Activated naive CD4-positive, alpha-beta T cell treated with anti-CD3 and anti-CD28 coated beads for 36 hours (primary cell): ENCODE measurements around the gene SSR1. TPM values are rescaled to one million over a fixed set of nuclear protein-coding genes. Genes with fewer than 3 reads are reported as not detected.

Source experiments
- CTCF ChIA-PET: fragments of 350-600 bp; sonication (Branson Sonifier 250); formaldehyde crosslinking; loops from one replicate; lab custom pipeline; 2021; ENCODE audit warnings: antibody characterized with exemption; lab: Charles Lee
- DNase-seq: peaks from one replicate; pipeline ENCODE4 v3.0.0-alpha.2; 2020
- H3K27ac Mint-ChIP-seq: one replicate; pipeline ENCODE4 v1.8.0; 2021; ENCODE audit warnings: mild to moderate bottlenecking, mixed read lengths
- H3K27me3 Mint-ChIP-seq: one replicate; pipeline ENCODE4 v1.8.0; 2021; ENCODE audit warnings: low read depth, mixed read lengths
- H3K36me3 Mint-ChIP-seq: one replicate; pipeline ENCODE4 v1.8.0; 2021; ENCODE audit warnings: low read depth, mixed read lengths
- H3K4me1 Mint-ChIP-seq: one replicate; pipeline ENCODE4 v1.8.0; 2021; ENCODE audit warnings: low read depth, mixed read lengths
- H3K4me3 Mint-ChIP-seq: one replicate; pipeline ENCODE4 v1.8.0; 2021; ENCODE audit warnings: mild to moderate bottlenecking, moderate library complexity, mixed read lengths
- H3K9me3 Mint-ChIP-seq: one replicate; pipeline ENCODE4 v1.8.0; 2021; ENCODE audit warnings: mixed read lengths
- intact Hi-C: fragments of 100-400 bp; cut with micrococcal nuclease; formaldehyde crosslinking; loops from one replicate; pipeline ENCODE4 v1.15.1; 2023
- total RNA-seq, 2 experiments: library from RNA; stranded (reverse); gene quantifications; one replicate each; pipeline ENCODE4 v1.2.3, GENCODE V29; 2021

The SSR1 gene
- total RNA-seq, 2 experiments from 2014 or later, result 116 to 121 TPM

DNA sequence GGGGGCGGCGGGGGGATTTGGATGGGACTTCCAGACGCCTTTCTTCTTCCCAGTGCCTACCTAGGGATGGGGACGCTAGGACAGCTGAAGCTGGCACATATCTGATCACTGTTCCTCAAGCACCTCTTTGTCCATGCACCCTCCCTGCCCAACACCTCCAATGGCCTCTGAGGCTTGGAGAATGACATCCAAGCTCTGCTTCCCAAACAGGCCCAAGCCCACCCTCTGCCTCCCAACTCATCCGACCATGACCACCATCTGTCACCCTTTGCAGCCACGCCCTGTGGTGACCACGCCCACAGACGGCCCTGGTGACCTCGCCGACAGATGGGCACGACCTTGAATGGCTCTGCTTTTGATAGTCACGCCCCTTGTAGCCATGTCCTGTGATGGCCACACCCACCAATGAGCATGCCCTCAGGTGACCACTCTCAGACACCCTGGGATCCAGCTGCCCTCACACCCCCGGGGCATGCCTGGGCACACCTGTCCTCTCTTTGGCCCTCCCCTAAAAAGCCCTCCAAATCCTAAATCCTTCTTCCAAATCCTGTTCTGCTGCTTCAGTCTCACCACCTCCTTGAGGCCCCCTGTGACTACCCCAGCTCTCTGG, 51.0 kb downstream of the SSR1 start:
- peaks cover 15% of the 10 kb centered on the region for H3K4me1 Mint-ChIP-seq
- CTCF ChIA-PET, result interaction anchor here (1.0 to 1.4 kb wide), 3 partner anchors 14 to 503 kb away, joined by 3 to 9 read pairs (median 7); no protein-coding TSS in a partner anchor

DNA sequence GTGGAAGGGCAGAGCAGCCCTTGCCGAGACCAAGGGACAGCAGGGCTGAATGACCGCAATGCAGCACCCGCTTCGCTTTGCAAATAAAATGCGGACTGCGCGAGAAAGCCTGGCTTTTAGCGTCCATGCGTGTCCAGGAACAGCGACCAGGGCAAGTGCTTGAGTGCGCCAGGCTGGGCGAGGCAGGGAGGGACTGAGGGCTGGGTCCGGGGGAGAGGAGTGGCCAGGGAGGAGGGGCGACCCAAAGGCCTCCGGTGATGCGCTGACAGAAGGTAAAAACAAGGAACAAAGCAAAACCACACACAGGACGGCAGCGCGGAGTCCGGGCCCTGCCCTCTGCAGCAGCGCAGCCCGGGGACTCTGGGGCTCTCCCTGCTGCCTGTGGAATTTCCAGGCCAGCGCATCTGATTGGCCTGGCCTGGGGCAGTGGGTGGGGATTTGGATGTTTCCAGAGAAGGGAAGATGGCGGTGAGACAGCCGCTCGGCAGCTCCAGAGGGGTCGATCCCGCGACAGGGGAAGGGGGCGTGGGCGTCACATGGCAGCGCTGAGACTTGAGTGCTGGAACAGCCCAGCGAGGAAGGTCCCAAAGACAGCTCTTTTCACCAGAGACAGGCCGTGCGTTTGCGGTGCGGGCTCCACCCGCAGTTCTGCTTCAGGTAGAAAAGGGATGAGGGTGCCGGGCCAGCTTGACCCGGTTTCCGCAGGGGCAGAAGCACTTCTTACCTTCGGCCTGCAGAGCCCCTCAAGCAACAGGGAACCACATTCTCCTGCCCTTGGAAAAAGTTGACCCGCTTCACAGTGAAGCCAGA, 51.8 kb downstream of the SSR1 start:
- DNase-seq, result peak; percentile 79
- peaks cover 16% of the 10 kb centered on the region for H3K27me3 Mint-ChIP-seq
- CTCF ChIA-PET, result interaction anchor here (1.0 to 1.1 kb wide), 2 partner anchors 502 to 503 kb away, joined by 3 read pairs; no protein-coding TSS in a partner anchor
- H3K36me3 Mint-ChIP-seq, result no peaks in the 10 kb centered on the region
- no peak overlapping the region for H3K27ac Mint-ChIP-seq
- H3K4me3 Mint-ChIP-seq, result peak overlapping the region; percentile 80
- intact Hi-C loops, result no loop called here
- H3K9me3 Mint-ChIP-seq, result peaks cover 9% of the 10 kb centered on the region
- peaks cover 15% of the 10 kb centered on the region for H3K4me1 Mint-ChIP-seq

More for the DNA sequence above, 51.0 kb downstream of the SSR1 start:
- Mint-ChIP-seq H3K36me3 (no peaks in the 10 kb centered on the region), H3K4me3 (peak overlapping the region; percentile 80), H3K27ac (no peak overlapping the region), H3K9me3 (peaks cover 3% of the 10 kb centered on the region), H3K27me3 (peaks cover 16% of the 10 kb centered on the region)
- DNase-seq, result no peak
- intact Hi-C loops, result no loop called here

- H3K4me1 Mint-ChIP-seq, result peaks cover 15% of the 10 kb centered on the region
- H3K27me3 Mint-ChIP-seq, result peaks cover 16% of the 10 kb centered on the region
- H3K9me3 Mint-ChIP-seq, result peaks cover 13% of the 10 kb centered on the region
- no peaks in the 10 kb centered on the region for H3K36me3 Mint-ChIP-seq
- DNase-seq, result no peak
- H3K4me3 Mint-ChIP-seq, result peak overlapping the region; percentile 80
- CTCF ChIA-PET, result interaction anchor here (0.5 to 2.3 kb wide), 4 partner anchors 12 to 502 kb away, joined by 3 to 5 read pairs (median 4); no protein-coding TSS in a partner anchor
- no peak overlapping the region for H3K27ac Mint-ChIP-seq
- intact Hi-C loops, result no loop called here
These were observed 52.5 kb downstream of the SSR1 start for GRCh38 chr6:7260291-7261031.

DNA sequence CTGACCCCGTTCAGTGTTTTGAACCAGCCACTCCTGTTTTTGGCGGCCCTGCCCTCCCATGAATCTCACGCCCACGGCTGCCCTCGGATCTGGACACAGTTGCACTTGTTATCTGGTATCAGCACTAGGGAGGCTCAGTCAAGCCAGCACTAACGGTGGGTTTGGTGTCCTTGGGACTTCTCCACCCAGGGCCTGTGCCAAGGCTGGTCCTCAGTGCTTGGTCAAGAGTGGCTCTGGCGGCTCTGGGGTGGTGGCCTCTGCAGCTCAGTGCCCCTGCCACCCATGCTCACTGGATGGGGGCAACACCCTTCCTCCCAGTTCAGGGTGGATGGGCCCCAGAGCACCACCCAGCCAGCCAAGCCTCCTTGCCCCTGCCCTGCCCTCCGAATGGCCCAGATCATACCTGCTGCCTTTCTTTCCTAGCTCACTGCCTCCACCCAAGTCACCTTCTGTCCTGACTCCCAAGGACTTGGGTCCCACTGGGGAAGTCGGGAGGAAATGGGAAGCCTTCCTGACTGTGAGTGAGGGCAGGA, 54.7 kb downstream of the SSR1 start:
- no peak overlapping the region for H3K4me3 Mint-ChIP-seq
- no peak for DNase-seq
- peaks cover 15% of the 10 kb centered on the region for H3K4me1 Mint-ChIP-seq
- intact Hi-C loops, result no loop called here
- CTCF ChIA-PET, result interaction anchor here (0.6 to 2.3 kb wide), 2 partner anchors 15 to 17 kb away, joined by 3 to 5 read pairs; no protein-coding TSS in a partner anchor
- H3K9me3 Mint-ChIP-seq, result peaks cover 17% of the 10 kb centered on the region
- H3K36me3 Mint-ChIP-seq, result no peaks in the 10 kb centered on the region
- H3K27ac Mint-ChIP-seq, result no peak overlapping the region
- peaks cover 16% of the 10 kb centered on the region for H3K27me3 Mint-ChIP-seq

DNA sequence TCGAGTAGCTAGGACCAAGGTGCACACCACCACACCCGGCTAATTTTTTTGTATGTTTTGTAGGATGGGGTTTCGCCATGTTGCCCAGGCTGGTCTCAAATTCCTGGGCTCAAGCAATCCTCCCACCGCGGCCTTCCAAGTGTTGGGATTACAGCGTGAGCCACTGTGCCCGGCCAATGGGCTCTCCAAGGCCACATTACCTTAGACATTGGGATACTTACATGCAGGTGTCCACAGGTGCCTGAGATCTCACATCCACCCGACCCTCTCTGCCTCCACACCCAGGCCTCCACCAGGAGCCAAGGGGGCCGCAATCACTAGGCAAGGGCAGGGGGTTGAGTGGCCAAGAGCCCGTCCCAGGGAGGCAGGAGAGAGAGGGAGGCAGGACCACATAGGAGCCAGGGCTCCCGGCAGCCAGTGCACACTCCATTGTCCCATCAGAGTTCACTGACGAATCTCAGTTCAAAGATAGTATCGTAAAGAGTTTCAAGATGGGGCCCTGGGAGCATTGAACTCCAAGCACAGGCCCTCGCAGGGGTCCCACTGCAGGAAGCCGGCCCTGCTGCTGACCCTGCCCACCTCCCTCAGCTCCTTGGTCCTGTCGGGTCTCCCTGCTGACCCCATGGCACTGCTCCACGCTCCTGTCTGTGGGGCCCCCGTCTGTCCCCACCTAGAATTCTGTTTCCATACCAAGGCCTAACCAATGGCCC, 55.3 kb downstream of the SSR1 start:
- peaks cover 15% of the 10 kb centered on the region for H3K4me1 Mint-ChIP-seq
- H3K27me3 Mint-ChIP-seq, result peaks cover 16% of the 10 kb centered on the region
- intact Hi-C loops, result no loop called here
- no peaks in the 10 kb centered on the region for H3K36me3 Mint-ChIP-seq
- H3K27ac Mint-ChIP-seq, result no peak overlapping the region
- peaks cover 17% of the 10 kb centered on the region for H3K9me3 Mint-ChIP-seq
- H3K4me3 Mint-ChIP-seq, result no peak overlapping the region
- CTCF ChIA-PET, result interaction anchor here (1.3 kb wide), 1 partner anchor 48 kb away, joined by 3 read pairs; no protein-coding TSS in a partner anchor
- DNase-seq, result no peak

- CTCF ChIA-PET, result interaction anchor here (1.3 kb wide), 1 partner anchor 47 kb away, joined by 3 read pairs; no protein-coding TSS in a partner anchor
- no peak for DNase-seq
- H3K4me3 Mint-ChIP-seq, result no peak overlapping the region
- H3K9me3 Mint-ChIP-seq, result peaks cover 17% of the 10 kb centered on the region
- peaks cover 16% of the 10 kb centered on the region for H3K27me3 Mint-ChIP-seq
- peaks cover 11% of the 10 kb centered on the region for H3K4me1 Mint-ChIP-seq
- intact Hi-C loops, result no loop called here
- H3K36me3 Mint-ChIP-seq, result no peaks in the 10 kb centered on the region
- no peak overlapping the region for H3K27ac Mint-ChIP-seq
These were observed 56.2 kb downstream of the SSR1 start for GRCh38 chr6:7256785-7257184.

DNA sequence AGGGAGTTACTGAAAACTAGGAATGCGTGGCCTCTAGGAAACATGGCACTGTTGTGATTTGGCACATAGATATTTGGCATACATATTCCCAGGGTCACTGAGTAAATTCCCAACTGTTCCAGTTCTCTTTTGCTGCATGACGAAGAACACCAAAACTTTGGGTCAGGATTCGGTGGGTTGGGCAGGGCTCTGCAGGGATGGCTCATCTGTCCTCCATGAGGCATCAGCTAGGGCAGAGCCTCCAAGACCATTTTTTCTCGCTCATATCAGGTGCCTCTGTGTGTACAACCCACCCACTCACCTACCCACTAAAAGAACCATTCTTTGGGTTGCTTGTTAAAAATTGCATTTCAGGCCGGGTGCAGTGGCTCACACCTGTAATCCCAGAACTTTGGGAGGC, 57.1 kb downstream of the SSR1 start:
- H3K4me3 Mint-ChIP-seq, result no peak overlapping the region
- peaks cover 3% of the 10 kb centered on the region for H3K36me3 Mint-ChIP-seq
- H3K27ac Mint-ChIP-seq, result no peak overlapping the region
- H3K27me3 Mint-ChIP-seq, result peaks cover 16% of the 10 kb centered on the region
- intact Hi-C loops, result no loop called here
- CTCF ChIA-PET, result no interaction called here
- H3K9me3 Mint-ChIP-seq, result peaks cover 17% of the 10 kb centered on the region
- DNase-seq, result no peak
- H3K4me1 Mint-ChIP-seq, result peaks cover 6% of the 10 kb centered on the region

DNA sequence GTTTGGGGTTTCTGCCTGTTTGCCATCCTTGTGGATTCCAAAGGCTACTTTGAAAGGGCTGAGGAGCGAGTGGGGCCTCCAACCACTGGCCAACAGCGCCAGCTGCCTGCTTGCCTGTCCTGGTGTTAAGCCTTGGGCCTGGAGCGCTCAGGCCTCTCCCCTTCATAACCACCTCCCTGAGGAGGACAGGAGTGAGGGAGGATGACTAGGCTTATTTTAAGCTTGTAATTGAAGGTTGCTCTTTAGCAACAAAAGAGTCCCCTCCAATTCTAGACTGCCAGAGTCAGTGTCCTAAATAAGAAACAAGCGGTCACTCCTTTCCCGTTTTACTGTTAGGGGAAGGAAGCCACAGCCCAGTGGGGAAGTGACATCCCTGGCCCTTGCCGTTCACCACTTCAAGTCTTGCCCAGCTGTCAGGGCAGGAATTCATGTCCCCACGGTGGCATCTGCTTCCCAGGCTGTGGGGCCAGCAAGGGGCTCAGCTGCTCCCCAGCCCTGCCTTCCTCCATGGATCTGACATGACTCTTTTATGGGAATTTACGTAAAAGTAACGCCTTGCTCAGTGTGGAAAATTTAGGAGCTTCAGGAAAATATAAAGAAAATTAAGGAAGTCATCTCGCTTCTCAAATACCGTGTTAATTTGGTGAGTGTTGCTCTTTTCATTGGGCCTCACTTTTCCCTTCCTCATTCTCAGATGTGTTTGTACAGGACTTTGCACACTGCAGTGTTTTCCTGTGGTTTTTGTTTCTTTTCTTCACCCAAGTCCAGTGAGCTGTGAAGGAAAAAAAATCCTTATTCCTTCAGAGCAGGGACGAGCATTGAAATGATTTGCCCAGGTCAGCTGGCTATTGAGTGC, 57.8 kb downstream of the SSR1 start:
- Mint-ChIP-seq H3K4me3 (no peak overlapping the region), H3K27me3 (peaks cover 9% of the 10 kb centered on the region), H3K36me3 (peaks cover 6% of the 10 kb centered on the region), H3K27ac (no peak overlapping the region), H3K4me1 (no peaks in the 10 kb centered on the region), H3K9me3 (peaks cover 17% of the 10 kb centered on the region)
- CTCF ChIA-PET, result interaction anchor here (0.6 kb wide), 2 partner anchors 439 to 524 kb away, joined by 3 read pairs; no protein-coding TSS in a partner anchor
- intact Hi-C loops, result no loop called here
- no peak for DNase-seq

- intact Hi-C loops, result no loop called here
These were observed 60.6 kb downstream of the SSR1 start for GRCh38 chr6:7252390-7252789.

DNA sequence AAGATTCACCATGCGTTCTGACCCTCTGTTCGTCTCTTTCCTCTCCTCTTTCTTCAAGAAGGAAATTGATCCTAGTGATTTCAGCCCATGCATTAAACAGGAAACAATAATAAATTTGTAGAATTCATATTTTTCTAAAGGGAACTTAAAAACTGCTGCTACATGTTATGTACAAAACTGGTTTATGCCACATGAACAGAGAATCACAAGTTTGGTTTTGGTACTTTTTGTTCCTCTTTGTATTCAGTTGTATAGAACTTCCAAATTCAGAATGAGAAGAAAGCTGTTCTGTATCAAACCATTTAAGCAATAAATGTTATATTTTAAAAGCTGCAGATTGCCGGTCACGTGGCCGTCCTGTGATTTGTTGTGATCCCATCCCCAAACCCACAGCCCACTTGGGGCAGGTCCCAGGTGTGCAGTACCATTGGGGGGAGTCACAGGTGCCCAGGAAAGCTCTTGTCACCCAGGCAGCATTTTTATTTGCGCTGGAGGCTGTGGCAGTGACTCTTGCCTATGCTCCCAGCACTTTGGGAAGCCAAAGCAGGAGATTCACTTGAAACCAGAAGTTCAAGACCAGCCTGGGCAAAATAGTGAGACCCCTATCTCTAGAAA, 61.2 kb downstream of the SSR1 start:
- CTCF ChIA-PET, result no interaction called here
- DNase-seq, result no peak
- H3K36me3 Mint-ChIP-seq, result peaks cover 12% of the 10 kb centered on the region
- no peak overlapping the region for H3K4me3 Mint-ChIP-seq
- H3K27me3 Mint-ChIP-seq, result no peaks in the 10 kb centered on the region
- no peaks in the 10 kb centered on the region for H3K4me1 Mint-ChIP-seq
- H3K27ac Mint-ChIP-seq, result no peak overlapping the region
- intact Hi-C loops, result no loop called here
- H3K9me3 Mint-ChIP-seq, result peaks cover 16% of the 10 kb centered on the region

More at GRCh38 chr6:7252390-7252789, 60.6 kb downstream of the SSR1 start:
- Mint-ChIP-seq H3K4me1 (no peaks in the 10 kb centered on the region), H3K9me3 (peaks cover 17% of the 10 kb centered on the region), H3K4me3 (no peak overlapping the region), H3K27me3 (no peaks in the 10 kb centered on the region), H3K36me3 (peaks cover 12% of the 10 kb centered on the region), H3K27ac (no peak overlapping the region)
- no peak for DNase-seq
- CTCF ChIA-PET, result no interaction called here
